ENCODE data around the gene ADCY10.
A peak's percentile ranks its signal among the peaks of the same experiment; 100 is the strongest.

The ADCY10 gene

DNA sequence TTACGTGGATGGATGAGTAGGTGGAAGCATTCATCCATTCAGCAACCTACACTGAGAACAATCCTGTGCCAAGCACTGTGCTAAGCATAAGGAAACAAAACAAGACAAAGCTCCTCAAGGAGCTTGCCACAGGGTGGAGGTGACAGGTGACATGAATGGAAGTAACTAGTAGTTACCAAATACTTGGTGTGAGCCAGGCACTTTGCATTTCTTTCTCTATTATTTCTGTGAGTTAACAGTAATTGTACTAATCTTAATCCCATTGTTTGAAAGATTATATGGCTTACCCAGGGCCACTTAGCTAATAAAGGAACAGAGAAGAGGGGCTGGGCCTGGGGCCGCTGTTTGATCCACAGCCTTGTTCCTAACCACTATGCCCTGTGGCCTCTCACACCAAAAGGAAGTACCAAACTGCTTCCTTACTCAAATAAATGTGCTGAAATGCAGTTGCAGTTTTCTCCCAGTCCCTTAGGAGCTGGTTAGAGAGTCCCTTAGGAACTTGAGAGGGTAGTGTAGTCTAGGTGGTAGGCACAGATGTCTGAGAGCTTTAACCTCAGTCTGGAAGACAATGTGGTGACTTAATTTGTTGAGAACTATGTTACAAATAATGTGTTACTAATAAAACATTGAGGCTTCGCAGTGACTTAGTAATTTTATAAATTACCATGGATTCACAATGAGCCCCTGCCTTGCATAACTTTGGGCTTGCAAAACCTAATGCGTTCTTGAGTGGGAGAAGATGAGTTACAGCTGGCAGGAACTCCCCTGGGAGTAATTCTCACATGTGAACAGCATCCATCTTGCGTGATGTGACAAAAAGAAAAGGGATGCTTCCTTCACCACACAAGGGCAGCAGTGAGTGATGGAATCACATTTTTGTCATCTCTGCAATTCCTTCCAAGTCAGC lies 122.4 kb downstream of the ADCY10 start:
- Mint-ChIP-seq H3K27me3 (no peaks in the 10 kb centered on the region), H3K4me1 (peaks cover 0 to 8% of the 10 kb centered on the region in 2 donors), H3K36me3 (peaks cover 18 to 31% of the 10 kb centered on the region in 2 donors), H3K4me3 (no peak overlapping the region), H3K9me3 (no peaks in the 10 kb centered on the region), H3K27ac (no peak overlapping the region)
- ATAC-seq (replicated peaks) (no peak), DNase-seq (no peak)

DNA sequence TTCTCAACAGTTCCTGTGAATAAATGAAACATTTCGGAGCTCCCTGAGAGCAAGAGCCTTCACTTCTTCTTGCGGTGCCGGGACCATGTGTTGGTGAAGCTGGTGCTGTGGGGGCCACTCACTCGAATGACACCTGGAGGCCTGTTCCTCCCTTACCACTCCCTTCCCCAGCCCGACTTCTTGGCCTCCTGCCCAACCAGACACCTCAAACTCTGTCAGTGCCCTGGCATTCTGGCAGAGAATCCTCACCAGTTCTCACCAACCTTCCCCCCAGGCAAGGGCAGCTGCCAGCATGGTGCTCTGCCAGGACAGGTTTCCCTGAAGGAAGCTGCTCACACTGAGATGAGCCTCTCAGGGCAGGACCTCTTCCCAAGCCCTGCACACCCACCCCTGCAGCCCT lies 123.8 kb downstream of the ADCY10 start:
- DNase-seq (no peak), ATAC-seq (replicated peaks) (no peak)
- Mint-ChIP-seq H3K27me3 (no peaks in the 10 kb centered on the region), H3K27ac (no peak overlapping the region), H3K9me3 (no peaks in the 10 kb centered on the region), H3K4me1 (peaks cover 0 to 8% of the 10 kb centered on the region in 2 donors), H3K36me3 (peaks cover 18 to 33% of the 10 kb centered on the region in 2 donors), H3K4me3 (no peak overlapping the region)

DNA sequence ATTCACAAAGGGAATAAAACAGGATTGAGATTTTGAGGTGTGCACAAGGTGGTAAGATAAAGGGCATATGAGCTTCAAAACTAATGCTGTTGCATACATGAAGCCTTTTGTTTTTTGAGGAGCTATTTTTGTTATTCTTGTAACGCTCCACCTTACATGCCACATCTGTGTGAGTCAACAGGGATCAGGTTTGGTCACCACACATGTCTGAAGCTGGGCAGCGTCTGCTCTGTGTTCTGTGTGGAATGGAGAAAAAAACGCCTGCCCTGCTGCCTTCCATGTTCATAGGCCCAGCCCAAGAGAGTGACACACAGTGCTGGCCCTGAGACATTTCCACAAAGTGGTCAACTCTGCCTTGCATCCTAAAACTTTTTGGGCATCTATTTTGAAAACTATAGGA lies 124.4 kb downstream of the ADCY10 start:
- no peak for ATAC-seq (replicated peaks)
- H3K9me3 Mint-ChIP-seq = no peaks in the 10 kb centered on the region
- no peak overlapping the region for H3K27ac Mint-ChIP-seq
- H3K4me1 Mint-ChIP-seq = peaks cover 0 to 8% of the 10 kb centered on the region in 2 donors
- no peak for DNase-seq
- no peak overlapping the region for H3K4me3 Mint-ChIP-seq
- H3K27me3 Mint-ChIP-seq = no peaks in the 10 kb centered on the region
- peaks cover 18 to 35% of the 10 kb centered on the region in 2 donors for H3K36me3 Mint-ChIP-seq

DNA sequence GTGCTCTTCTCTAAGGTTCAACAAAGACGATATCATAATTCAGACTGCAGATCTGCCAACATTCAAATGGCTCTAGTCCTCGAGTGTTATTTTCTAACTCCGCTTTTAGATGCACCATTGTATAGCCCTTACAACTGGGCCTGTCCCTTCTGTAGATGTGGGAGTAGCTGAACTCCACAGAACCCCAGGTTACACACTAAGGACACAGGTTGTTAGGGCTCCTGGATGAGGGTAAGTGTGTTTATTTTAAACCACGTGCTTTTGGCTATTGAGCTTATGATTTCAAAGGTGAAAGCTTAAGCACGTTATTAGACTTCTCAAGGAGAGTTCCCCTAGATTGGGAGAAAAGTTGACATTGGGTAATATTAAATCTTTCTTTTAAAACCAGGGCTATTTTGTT lies 127.4 kb downstream of the ADCY10 start:
- Mint-ChIP-seq H3K9me3 (no peaks in the 10 kb centered on the region), H3K27me3 (no peaks in the 10 kb centered on the region), H3K4me1 (peaks cover 0 to 8% of the 10 kb centered on the region in 2 donors), H3K36me3 (peaks cover 18 to 33% of the 10 kb centered on the region in 2 donors), H3K27ac (no peak overlapping the region), H3K4me3 (no peak overlapping the region)
- ATAC-seq (replicated peaks) (no peak), DNase-seq (no peak)

DNA sequence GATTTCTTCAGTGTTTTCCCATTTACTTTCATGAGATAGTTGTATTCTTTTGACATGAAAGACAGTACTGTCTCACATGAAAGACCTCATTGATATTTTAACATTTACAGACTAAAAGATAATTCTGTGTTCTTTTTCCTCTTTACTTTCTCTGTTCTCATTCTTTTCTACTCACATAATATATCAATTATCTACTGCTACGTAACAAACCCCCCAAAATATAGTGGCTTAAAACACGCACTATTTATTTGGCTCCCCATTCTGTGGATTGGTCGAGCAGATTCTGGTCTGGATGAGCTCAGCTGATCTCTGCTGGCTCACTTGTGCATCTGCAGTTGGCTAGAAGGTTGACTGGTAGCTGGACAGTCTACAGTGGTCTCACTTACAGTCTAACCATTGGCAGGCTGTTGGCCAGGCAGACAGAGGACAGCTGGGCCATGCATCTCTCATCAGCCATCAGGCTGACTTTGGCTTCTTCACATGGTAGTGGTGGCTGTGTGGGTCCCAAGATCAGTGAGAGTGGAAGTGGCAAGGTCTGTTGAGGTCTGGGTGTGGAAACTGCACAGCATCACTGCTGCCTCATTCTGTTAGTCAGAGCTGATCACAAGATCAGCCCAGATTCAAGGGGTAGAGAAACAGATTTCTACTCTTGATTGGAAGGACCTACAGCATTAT lies 128.9 kb downstream of the ADCY10 start:
- no peak for ATAC-seq (replicated peaks)
- Mint-ChIP-seq H3K27ac (no peak overlapping the region), H3K36me3 (peaks cover 12 to 36% of the 10 kb centered on the region in 2 donors), H3K27me3 (no peaks in the 10 kb centered on the region), H3K4me1 (no peaks in the 10 kb centered on the region), H3K4me3 (no peak overlapping the region), H3K9me3 (peaks cover 2 to 4% of the 10 kb centered on the region in 2 donors)
- DNase-seq = no peak

DNA sequence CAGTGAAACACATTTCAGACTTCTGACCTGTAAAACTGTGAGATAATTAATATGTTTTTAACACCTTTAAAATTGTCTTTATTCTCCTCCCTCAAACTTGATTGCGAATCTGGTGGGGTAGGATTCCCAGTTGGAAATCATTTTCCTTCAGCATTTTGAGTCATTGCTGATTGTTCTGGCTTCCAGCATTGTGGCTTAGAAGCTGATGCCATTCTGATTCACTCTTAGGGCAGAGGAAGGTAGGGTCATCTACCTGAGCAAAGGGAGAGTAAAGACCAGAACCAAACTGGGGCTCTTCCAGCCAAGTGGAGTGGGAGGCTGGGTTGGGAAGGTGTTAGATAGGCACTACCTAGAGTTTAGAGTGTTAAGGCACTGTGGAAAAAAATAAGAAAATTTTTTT lies 131.0 kb downstream of the ADCY10 start:
- Mint-ChIP-seq H3K4me3 (no peak overlapping the region), H3K27ac (no peak overlapping the region), H3K27me3 (no peaks in the 10 kb centered on the region), H3K9me3 (peaks cover 2 to 10% of the 10 kb centered on the region in 2 donors), H3K36me3 (peaks cover 23 to 43% of the 10 kb centered on the region in 2 donors), H3K4me1 (no peaks in the 10 kb centered on the region)
- ATAC-seq (replicated peaks) (no peak), DNase-seq (no peak)

DNA sequence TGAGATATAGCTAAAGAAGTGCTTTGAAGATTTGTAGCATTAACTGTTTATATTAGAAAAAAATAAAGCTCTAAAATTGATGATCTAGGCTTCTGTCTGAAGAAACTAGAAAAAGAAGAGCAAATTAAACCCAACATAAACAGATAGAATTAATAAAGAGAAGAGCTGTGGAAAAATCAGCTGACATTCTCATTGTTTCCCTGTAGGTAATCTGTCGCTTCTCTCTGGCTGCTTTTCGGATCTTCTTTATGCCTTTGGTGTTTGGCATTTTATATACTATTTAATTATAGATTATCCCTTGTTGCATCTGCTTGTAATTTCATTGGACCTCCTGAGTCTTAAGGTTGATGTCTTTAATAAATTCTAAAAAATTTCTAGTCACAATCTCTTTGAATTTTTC lies 132.4 kb downstream of the ADCY10 start:
- ATAC-seq (replicated peaks) (no peak), DNase-seq (no peak)
- Mint-ChIP-seq H3K36me3 (peaks cover 30 to 47% of the 10 kb centered on the region in 2 donors), H3K4me3 (no peak overlapping the region), H3K9me3 (peaks cover 2 to 10% of the 10 kb centered on the region in 2 donors), H3K27ac (no peak overlapping the region), H3K27me3 (no peaks in the 10 kb centered on the region), H3K4me1 (no peaks in the 10 kb centered on the region)

DNA sequence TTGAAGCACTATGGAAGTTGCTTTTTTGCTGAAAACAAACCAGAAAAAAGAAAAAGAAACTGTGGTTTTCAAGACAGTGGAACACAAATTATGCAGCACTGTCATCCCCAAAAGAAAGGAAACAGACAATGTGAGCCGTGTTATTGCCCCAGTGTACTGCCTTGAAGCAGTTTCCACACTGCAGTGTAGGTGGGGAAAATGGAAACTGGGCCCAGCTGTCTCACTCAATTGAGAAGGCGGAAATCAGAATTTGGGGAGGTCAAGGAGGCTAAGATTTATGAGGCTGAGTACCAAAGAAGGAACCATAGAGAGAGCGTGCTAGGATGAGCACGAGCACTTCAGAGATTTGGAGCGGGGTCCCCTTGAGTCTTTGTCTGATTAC lies 136.7 kb downstream of the ADCY10 start:
- Mint-ChIP-seq H3K4me3 (no peak overlapping the region), H3K4me1 (peaks cover 0 to 3% of the 10 kb centered on the region in 2 donors), H3K27me3 (no peaks in the 10 kb centered on the region), H3K36me3 (peaks cover 38 to 54% of the 10 kb centered on the region in 2 donors), H3K9me3 (peaks cover 2 to 10% of the 10 kb centered on the region in 2 donors), H3K27ac (peak overlapping the region; percentile 6)
- DNase-seq = no peak
- no peak for ATAC-seq (replicated peaks)

DNA sequence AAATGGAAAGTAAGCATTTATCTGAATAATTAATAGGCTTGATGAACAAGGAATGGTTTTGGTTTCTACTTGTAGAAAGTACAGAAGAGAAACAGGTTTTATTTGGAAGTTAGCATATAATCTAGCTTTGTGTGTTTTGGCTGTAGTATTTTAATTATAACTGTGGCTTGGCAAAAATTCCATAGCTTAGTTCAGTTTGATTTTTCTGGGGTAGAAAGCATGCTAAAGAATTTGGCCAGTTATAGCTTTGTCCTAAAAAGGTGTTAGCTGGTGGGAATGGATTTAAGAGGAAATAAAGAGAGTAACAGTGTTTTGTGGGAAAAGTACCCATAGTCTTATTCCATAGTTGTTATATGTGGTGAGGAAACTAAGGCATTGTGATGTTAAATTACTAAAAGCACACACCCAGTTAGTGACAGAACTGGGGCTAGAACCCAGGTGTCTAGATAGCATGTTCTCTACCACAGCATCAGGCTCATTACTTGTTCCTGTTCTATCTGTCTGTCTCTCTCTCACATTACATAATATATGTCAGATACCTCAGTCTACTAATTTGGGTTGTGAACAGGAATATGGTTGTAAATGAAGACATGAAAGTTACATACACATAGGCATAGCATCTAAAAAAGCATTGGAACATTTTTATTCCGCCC lies 137.2 kb downstream of the ADCY10 start:
- ATAC-seq (replicated peaks) (no peak), DNase-seq (no peak)
- Mint-ChIP-seq H3K36me3 (peaks cover 37 to 59% of the 10 kb centered on the region in 2 donors), H3K4me1 (peaks cover 0 to 3% of the 10 kb centered on the region in 2 donors), H3K4me3 (no peak overlapping the region), H3K27me3 (no peaks in the 10 kb centered on the region), H3K9me3 (peaks cover 2 to 10% of the 10 kb centered on the region in 2 donors), H3K27ac (no peak overlapping the region)

DNA sequence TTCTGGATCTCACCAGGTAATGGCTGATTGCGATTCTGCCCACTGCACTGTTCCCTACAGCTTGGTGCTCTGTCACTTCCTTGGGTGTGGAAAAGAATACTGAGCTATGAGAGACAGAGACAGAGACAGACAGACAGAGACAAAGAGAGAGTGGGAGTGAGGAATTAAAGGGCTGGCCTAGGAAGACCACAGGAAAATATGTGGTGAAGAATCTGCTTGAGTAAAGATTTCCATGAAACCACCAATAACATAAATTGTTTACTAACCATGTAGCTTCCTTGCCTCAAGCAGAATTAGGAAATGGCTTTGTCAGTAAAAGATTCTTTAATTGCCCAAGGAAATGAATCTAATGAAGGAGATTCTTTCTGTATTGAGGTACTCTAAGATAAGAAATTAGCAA lies 137.8 kb downstream of the ADCY10 start:
- Mint-ChIP-seq H3K36me3 (peaks cover 43 to 63% of the 10 kb centered on the region in 2 donors), H3K27ac (no peak overlapping the region), H3K4me3 (no peak overlapping the region), H3K27me3 (no peaks in the 10 kb centered on the region), H3K4me1 (peaks cover 0 to 3% of the 10 kb centered on the region in 2 donors), H3K9me3 (peaks cover 2 to 10% of the 10 kb centered on the region in 2 donors)
- DNase-seq = no peak
- no peak for ATAC-seq (replicated peaks)

DNA sequence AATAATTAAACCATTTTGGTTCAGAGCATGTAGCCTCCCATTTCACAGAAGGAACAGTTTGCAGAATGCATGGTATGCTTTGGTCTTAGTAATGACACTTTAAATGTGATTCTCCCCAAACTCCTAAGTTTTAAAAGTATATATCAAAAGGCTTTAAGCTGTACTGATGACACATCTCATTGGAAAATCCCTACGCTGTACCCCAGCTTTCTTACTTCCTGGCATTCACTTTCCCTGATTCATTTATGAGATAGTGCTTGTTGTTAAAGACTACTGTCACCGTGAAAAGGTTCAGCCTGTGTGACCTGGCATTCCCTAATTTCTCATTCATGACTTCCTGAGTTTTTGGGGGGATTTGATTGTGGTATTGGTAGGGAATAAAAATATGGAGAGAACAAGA lies 138.8 kb downstream of the ADCY10 start:
- Mint-ChIP-seq H3K27me3 (no peaks in the 10 kb centered on the region), H3K27ac (no peak overlapping the region), H3K4me1 (peaks cover 0 to 3% of the 10 kb centered on the region in 2 donors), H3K4me3 (no peak overlapping the region), H3K9me3 (peaks cover 0 to 7% of the 10 kb centered on the region in 2 donors), H3K36me3 (peaks cover 41 to 60% of the 10 kb centered on the region in 2 donors)
- ATAC-seq (replicated peaks) = no peak
- no peak for DNase-seq

DNA sequence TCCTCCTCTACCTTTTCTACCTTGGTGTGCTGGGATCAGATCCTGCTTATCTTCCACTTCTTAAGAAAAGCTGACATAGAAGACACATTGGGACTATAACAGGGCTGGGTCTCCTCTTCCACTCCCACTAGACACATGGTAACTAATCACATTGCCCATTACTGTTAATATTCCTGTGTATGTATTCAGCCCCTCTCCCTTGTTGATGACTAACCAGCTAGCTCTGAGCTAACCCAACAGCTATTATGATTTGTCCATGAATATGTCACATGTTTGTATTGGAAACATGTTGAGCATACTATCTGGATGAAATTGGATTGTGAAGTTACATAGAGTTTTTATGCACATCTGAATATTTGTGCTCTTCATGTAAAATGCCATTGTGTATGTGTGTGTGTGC lies 139.2 kb downstream of the ADCY10 start:
- H3K4me3 Mint-ChIP-seq = no peak overlapping the region
- H3K27ac Mint-ChIP-seq = no peak overlapping the region
- H3K9me3 Mint-ChIP-seq = peaks cover 0 to 4% of the 10 kb centered on the region in 2 donors
- H3K36me3 Mint-ChIP-seq = peaks cover 40 to 60% of the 10 kb centered on the region in 2 donors
- peaks cover 0 to 3% of the 10 kb centered on the region in 2 donors for H3K4me1 Mint-ChIP-seq
- H3K27me3 Mint-ChIP-seq = no peaks in the 10 kb centered on the region
- ATAC-seq (replicated peaks) (no peak), DNase-seq (no peak)

DNA sequence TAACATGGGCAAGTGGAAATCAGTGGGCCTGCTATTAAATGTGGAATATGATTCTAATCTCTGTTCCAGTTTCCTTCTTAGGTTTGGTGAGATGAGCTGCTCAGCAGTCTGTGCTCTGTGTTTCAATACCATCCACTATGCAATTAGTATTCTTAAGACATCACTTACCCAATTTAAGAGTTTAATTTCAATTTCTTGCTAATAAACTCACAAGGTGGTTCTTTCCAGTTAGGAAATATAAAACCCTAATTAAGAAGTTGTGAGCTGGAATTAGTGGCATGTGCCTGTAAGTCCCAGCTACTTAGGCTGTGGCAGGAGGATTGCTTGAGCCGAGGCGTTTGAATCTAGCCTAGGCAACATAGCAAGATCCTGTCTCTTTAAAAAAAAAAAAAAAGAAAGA lies 140.4 kb downstream of the ADCY10 start:
- H3K9me3 Mint-ChIP-seq = no peaks in the 10 kb centered on the region
- peaks cover 0 to 3% of the 10 kb centered on the region in 2 donors for H3K4me1 Mint-ChIP-seq

DNA sequence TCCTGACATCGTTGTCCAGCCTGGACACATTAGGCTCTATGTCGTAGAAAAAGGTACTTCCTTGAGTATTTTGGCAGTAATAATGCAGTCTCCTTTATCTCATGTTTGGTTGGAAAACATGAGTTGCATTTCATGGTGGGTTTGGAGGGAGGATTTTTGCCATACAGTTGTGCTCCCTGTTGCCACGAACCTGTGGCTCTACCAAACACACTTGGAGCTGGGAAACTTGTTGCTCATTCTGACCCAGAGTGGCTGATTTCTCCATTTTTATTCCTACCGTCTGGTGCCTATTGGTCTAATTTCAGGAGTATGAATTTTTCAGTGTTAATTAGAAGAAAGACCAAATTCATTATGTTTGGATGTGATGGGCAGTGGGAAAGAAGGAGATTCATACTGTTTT lies 141.5 kb downstream of the ADCY10 start:
- H3K27me3 Mint-ChIP-seq = no peaks in the 10 kb centered on the region
- DNase-seq (no peak), ATAC-seq (replicated peaks) (no peak)
- no peak overlapping the region for H3K4me3 Mint-ChIP-seq
- peaks cover 0 to 5% of the 10 kb centered on the region in 2 donors for H3K4me1 Mint-ChIP-seq
- no peak overlapping the region for H3K27ac Mint-ChIP-seq
- no peaks in the 10 kb centered on the region for H3K9me3 Mint-ChIP-seq
- H3K36me3 Mint-ChIP-seq = peaks cover 40 to 63% of the 10 kb centered on the region in 2 donors

More for the DNA sequence above, 140.4 kb downstream of the ADCY10 start:
- Mint-ChIP-seq H3K27ac (no peak overlapping the region), H3K4me3 (no peak overlapping the region), H3K27me3 (no peaks in the 10 kb centered on the region), H3K36me3 (peaks cover 38 to 59% of the 10 kb centered on the region in 2 donors)
- DNase-seq (no peak), ATAC-seq (replicated peaks) (no peak)

Measured in stimulated activated naive B cell treated with anti-CD40 and anti-IgM and Interleukin-4, amounts not matched to agents 10 μg/mL and 1 μg/mL and 100 μg/mL, for 72 hours (primary cell).